Measurements from ENCODE around the gene COL25A1. TPM values are rescaled to one million over a fixed set of nuclear protein-coding genes. Genes with fewer than 3 reads are reported as not detected.

Gene COL25A1
- total RNA-seq, 1 experiment from 2014 or later = not detected

DNA sequence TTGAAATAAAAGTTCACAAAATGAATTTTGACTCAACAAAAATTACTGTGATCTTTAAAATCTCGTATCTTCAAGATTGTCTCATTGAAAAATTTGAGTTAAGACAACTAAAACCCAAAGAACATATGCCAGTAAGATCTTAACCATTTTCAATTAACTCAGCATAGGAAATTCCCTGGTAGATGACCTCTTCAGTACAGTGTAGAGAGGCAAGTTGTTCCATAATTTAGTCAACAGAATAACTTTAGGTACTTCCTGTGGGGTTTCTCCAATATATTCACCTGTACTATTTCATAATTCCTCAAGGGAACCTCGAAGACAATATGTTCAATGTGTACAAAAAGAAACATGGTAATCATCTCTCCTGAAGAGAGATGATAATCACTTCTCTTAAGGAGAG, 145.3 kb downstream of the COL25A1 start:
- ChIA-PET CTCF (no interaction called here), RAD21 (ENCODE audit: low non-redundant PET in 1 of 2, low total read pairs in 2 of 2, uncharacterized antibody in 2 of 2, unreplicated experiment in 2 of 2) (no interaction called here), POLR2A (no interaction called here)
- no peaks in the 10 kb centered on the region for H3K9me3 ChIP-seq (ENCODE audit: control insufficient read depth in 1 of 2, insufficient read depth in 1 of 2, low read depth in 1 of 2, low read length in 2 of 2)
- TF ChIP-seq SP1 (IDR thresholded peaks at IDR 0.05; ENCODE audit: low read depth) (no peak), TCF7L2 (IDR thresholded peaks at IDR 0.05; ENCODE audit: borderline replicate concordance, extremely low read depth, insufficient read depth, insufficient read length) (no peak), SIN3A (IDR thresholded peaks at IDR 0.05; ENCODE audit: low read depth) (no peak), EGR1 (IDR thresholded peaks at IDR 0.05; ENCODE audit: low read depth) (no peak), POLR2AphosphoS5 (IDR thresholded peaks at IDR 0.05; ENCODE audit: low read depth, low read length) (no peak), EZH2phosphoT487 (IDR thresholded peaks at IDR 0.05; ENCODE audit: borderline replicate concordance) (no peak), ZFX (IDR thresholded peaks at IDR 0.05) (no peak), FOSL1 (IDR thresholded peaks at IDR 0.05; ENCODE audit: low read depth) (no peak), ELF1 (IDR thresholded peaks at IDR 0.05; ENCODE audit: borderline replicate concordance, low read depth) (no peak)
- TF ChIP-seq, protein P1, sequence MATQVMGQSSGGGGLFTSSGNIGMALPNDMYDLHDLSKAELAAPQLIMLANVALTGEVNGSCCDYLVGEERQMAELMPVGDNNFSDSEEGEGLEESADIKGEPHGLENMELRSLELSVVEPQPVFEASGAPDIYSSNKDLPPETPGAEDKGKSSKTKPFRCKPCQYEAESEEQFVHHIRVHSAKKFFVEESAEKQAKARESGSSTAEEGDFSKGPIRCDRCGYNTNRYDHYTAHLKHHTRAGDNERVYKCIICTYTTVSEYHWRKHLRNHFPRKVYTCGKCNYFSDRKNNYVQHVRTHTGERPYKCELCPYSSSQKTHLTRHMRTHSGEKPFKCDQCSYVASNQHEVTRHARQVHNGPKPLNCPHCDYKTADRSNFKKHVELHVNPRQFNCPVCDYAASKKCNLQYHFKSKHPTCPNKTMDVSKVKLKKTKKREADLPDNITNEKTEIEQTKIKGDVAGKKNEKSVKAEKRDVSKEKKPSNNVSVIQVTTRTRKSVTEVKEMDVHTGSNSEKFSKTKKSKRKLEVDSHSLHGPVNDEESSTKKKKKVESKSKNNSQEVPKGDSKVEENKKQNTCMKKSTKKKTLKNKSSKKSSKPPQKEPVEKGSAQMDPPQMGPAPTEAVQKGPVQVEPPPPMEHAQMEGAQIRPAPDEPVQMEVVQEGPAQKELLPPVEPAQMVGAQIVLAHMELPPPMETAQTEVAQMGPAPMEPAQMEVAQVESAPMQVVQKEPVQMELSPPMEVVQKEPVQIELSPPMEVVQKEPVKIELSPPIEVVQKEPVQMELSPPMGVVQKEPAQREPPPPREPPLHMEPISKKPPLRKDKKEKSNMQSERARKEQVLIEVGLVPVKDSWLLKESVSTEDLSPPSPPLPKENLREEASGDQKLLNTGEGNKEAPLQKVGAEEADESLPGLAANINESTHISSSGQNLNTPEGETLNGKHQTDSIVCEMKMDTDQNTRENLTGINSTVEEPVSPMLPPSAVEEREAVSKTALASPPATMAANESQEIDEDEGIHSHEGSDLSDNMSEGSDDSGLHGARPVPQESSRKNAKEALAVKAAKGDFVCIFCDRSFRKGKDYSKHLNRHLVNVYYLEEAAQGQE (IDR thresholded peaks at IDR 0.05; ENCODE audit: low read depth) = no peak
- TF ChIP-seq, protein P2, sequence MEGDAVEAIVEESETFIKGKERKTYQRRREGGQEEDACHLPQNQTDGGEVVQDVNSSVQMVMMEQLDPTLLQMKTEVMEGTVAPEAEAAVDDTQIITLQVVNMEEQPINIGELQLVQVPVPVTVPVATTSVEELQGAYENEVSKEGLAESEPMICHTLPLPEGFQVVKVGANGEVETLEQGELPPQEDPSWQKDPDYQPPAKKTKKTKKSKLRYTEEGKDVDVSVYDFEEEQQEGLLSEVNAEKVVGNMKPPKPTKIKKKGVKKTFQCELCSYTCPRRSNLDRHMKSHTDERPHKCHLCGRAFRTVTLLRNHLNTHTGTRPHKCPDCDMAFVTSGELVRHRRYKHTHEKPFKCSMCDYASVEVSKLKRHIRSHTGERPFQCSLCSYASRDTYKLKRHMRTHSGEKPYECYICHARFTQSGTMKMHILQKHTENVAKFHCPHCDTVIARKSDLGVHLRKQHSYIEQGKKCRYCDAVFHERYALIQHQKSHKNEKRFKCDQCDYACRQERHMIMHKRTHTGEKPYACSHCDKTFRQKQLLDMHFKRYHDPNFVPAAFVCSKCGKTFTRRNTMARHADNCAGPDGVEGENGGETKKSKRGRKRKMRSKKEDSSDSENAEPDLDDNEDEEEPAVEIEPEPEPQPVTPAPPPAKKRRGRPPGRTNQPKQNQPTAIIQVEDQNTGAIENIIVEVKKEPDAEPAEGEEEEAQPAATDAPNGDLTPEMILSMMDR (IDR thresholded peaks at IDR 0.05 in 2 of 3, conservative IDR thresholded peaks at IDR 0.05 in 1 of 3; ENCODE audit: borderline replicate concordance in 1 of 3, insufficient read depth in 1 of 3, low read depth in 2 of 3, low read length in 2 of 3) = no peak
- TF ChIP-seq, protein P3, sequence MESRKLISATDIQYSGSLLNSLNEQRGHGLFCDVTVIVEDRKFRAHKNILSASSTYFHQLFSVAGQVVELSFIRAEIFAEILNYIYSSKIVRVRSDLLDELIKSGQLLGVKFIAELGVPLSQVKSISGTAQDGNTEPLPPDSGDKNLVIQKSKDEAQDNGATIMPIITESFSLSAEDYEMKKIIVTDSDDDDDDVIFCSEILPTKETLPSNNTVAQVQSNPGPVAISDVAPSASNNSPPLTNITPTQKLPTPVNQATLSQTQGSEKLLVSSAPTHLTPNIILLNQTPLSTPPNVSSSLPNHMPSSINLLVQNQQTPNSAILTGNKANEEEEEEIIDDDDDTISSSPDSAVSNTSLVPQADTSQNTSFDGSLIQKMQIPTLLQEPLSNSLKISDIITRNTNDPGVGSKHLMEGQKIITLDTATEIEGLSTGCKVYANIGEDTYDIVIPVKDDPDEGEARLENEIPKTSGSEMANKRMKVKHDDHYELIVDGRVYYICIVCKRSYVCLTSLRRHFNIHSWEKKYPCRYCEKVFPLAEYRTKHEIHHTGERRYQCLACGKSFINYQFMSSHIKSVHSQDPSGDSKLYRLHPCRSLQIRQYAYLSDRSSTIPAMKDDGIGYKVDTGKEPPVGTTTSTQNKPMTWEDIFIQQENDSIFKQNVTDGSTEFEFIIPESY (IDR thresholded peaks at IDR 0.05; ENCODE audit: extremely low read depth, insufficient replicate concordance, low read length) = no peak
- no peaks in the 10 kb centered on the region for H3K36me3 ChIP-seq (ENCODE audit: control insufficient read depth in 1 of 2, insufficient read depth in 2 of 2, low read length in 2 of 2)
- H3K9ac ChIP-seq (ENCODE audit: low read length) = no peak overlapping the region
- no peaks in the 10 kb centered on the region for H3K79me2 ChIP-seq (ENCODE audit: insufficient read depth, low read length)
- intact Hi-C loops (cut with micrococcal nuclease) = no loop called here
- H3K27me3 ChIP-seq (ENCODE audit: insufficient read depth, low read length) = peaks cover 80% of the 10 kb centered on the region
- no peak for DNase-seq (ENCODE audit: low read depth, low spot score)
- H3K4me2 ChIP-seq (ENCODE audit: low read length) = no peak overlapping the region
- H3K4me3 ChIP-seq (replicated peaks in 1 of 2; ENCODE audit: low read depth in 1 of 2, low read length in 2 of 2) = no peak overlapping the region
- H3K9me2 ChIP-seq (ENCODE audit: insufficient read depth) = no peaks in the 10 kb centered on the region
- H3K27ac ChIP-seq (ENCODE audit: low read depth, low read length) = no peak overlapping the region
- no peaks in the 10 kb centered on the region for H4K20me1 ChIP-seq (ENCODE audit: insufficient read depth)
- ATAC-seq = no peak
- no peaks in the 10 kb centered on the region for H3K4me1 ChIP-seq (ENCODE audit: control insufficient read depth in 1 of 2, insufficient read depth in 2 of 2, low read length in 2 of 2)
- no TSS peak for BruUV-seq (replicated peaks)
- no peak overlapping the region for H2AFZ ChIP-seq (ENCODE audit: low read depth, low read length, poor library complexity, severe bottlenecking)
